ENCODE results near the gene S100B. TPM values are rescaled to one million over a fixed set of nuclear protein-coding genes. Genes with fewer than 3 reads are reported as not detected.

Gene S100B
- total RNA-seq, 1 donor from 2014 or later, result not detected

DNA sequence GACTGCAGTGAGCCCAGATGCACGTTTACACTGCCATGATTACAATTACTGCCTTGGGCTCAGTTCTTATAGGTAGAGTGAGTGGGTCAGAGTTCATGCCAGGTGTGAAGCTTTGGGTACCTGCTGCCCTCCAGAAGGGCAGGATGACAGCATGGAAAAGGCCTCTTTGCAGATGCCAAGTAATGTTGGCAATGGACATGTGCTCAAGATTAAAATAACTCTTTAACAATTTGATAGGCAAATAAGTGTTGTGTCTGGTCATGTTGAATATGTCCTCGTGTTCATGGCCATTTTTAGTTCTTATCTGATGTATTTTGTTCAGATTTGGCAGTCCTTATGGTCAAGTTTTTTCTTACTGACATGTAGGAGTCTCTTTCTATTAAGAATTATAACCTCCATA lies 34.8 kb downstream of the S100B start:
- peaks cover 2% of the 10 kb centered on the region for H3K4me1 Mint-ChIP-seq (ENCODE audit: low read depth, unreplicated experiment)
- peaks cover 18% of the 10 kb centered on the region for H3K36me3 Mint-ChIP-seq (ENCODE audit: unreplicated experiment)
- H3K4me3 Mint-ChIP-seq (ENCODE audit: unreplicated experiment), result no peak overlapping the region
- DNase-seq, result no peak
- H3K27me3 Mint-ChIP-seq (ENCODE audit: unreplicated experiment), result no peaks in the 10 kb centered on the region
- no peaks in the 10 kb centered on the region for H3K9me3 Mint-ChIP-seq (ENCODE audit: unreplicated experiment)
- H3K27ac Mint-ChIP-seq (ENCODE audit: unreplicated experiment), result no peak overlapping the region
- TF ChIP-seq, protein P1, sequence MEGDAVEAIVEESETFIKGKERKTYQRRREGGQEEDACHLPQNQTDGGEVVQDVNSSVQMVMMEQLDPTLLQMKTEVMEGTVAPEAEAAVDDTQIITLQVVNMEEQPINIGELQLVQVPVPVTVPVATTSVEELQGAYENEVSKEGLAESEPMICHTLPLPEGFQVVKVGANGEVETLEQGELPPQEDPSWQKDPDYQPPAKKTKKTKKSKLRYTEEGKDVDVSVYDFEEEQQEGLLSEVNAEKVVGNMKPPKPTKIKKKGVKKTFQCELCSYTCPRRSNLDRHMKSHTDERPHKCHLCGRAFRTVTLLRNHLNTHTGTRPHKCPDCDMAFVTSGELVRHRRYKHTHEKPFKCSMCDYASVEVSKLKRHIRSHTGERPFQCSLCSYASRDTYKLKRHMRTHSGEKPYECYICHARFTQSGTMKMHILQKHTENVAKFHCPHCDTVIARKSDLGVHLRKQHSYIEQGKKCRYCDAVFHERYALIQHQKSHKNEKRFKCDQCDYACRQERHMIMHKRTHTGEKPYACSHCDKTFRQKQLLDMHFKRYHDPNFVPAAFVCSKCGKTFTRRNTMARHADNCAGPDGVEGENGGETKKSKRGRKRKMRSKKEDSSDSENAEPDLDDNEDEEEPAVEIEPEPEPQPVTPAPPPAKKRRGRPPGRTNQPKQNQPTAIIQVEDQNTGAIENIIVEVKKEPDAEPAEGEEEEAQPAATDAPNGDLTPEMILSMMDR (IDR thresholded peaks at IDR 0.05; ENCODE audit: partially characterized antibody, unreplicated experiment), result no peak

DNA sequence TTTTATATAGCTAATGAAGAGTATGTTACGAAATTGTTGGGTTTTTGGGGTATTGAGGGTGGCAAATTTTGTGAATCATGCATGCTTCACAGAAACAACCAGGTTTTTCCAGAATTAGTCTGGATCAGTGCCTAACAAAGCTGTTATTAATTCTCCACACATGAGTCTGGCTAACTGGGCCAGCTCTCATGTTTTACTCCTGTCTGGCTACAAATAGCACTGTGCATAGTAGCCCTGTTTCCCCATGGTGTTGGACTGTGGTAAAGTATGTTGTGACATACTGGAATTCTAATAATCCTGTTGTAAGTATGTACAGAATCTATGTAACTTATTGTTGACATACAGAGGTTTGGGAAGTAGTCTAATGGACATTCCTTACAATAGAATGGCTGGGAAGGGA lies 35.8 kb downstream of the S100B start:
- Mint-ChIP-seq H3K4me1 (ENCODE audit: low read depth, unreplicated experiment) (peaks cover 12% of the 10 kb centered on the region), H3K27ac (ENCODE audit: unreplicated experiment) (no peak overlapping the region), H3K9me3 (ENCODE audit: unreplicated experiment) (peaks cover 3% of the 10 kb centered on the region), H3K4me3 (ENCODE audit: unreplicated experiment) (no peak overlapping the region), H3K27me3 (ENCODE audit: unreplicated experiment) (no peaks in the 10 kb centered on the region), H3K36me3 (ENCODE audit: unreplicated experiment) (peaks cover 16% of the 10 kb centered on the region)
- TF ChIP-seq, protein P1 (IDR thresholded peaks at IDR 0.05; ENCODE audit: partially characterized antibody, unreplicated experiment), result no peak
- no peak for DNase-seq

DNA sequence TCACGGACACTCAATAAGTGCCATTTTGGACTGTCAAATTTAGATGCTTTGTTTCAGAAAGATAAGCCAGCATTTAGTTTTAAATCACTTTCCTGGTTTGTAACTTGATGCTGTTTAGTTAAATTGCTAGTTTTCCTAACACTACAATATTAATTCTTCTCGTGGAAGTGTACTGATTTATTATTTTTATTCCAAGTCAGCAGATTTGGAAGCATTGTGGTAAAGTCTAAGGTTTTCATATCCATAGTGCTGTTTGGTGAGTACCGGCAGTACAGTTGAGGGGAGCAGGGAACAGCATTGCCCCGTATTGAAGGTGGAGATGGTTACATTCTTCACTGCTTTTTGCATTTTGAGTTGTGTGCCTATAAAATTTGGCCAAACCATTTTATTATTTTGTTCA lies 36.3 kb downstream of the S100B start:
- Mint-ChIP-seq H3K9me3 (ENCODE audit: unreplicated experiment) (peaks cover 3% of the 10 kb centered on the region), H3K36me3 (ENCODE audit: unreplicated experiment) (peaks cover 11% of the 10 kb centered on the region), H3K27me3 (ENCODE audit: unreplicated experiment) (no peaks in the 10 kb centered on the region), H3K4me3 (ENCODE audit: unreplicated experiment) (no peak overlapping the region), H3K4me1 (ENCODE audit: low read depth, unreplicated experiment) (peaks cover 13% of the 10 kb centered on the region), H3K27ac (ENCODE audit: unreplicated experiment) (no peak overlapping the region)
- TF ChIP-seq, protein P1 (IDR thresholded peaks at IDR 0.05; ENCODE audit: partially characterized antibody, unreplicated experiment), result no peak
- DNase-seq, result no peak

DNA sequence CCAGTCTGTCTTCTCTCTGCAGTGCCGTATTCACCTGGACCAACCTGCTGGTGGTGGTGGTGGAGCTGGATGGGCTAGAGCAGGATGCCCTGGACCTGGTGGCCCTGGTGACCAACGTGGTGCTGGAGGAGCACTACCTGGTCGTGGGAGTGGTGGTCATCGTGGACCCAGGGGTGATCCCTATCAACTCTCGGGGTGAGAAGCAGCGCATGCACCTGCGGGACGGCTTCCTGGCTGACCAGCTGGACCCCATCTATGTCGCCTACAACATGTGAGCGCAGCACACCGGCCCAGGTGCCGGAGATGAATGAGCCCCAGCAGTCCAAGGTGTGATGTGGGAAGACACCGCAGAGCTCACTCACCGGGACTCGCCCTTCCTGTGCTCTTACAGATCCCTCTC lies 37.5 kb downstream of the S100B start:
- H3K36me3 Mint-ChIP-seq (ENCODE audit: unreplicated experiment), result peaks cover 6% of the 10 kb centered on the region
- peaks cover 14% of the 10 kb centered on the region for H3K4me1 Mint-ChIP-seq (ENCODE audit: low read depth, unreplicated experiment)
- DNase-seq, result no peak
- H3K27ac Mint-ChIP-seq (ENCODE audit: unreplicated experiment), result no peak overlapping the region
- TF ChIP-seq, protein P1 (IDR thresholded peaks at IDR 0.05; ENCODE audit: partially characterized antibody, unreplicated experiment), result no peak
- no peak overlapping the region for H3K4me3 Mint-ChIP-seq (ENCODE audit: unreplicated experiment)
- peaks cover 3% of the 10 kb centered on the region for H3K9me3 Mint-ChIP-seq (ENCODE audit: unreplicated experiment)
- H3K27me3 Mint-ChIP-seq (ENCODE audit: unreplicated experiment), result no peaks in the 10 kb centered on the region

DNA sequence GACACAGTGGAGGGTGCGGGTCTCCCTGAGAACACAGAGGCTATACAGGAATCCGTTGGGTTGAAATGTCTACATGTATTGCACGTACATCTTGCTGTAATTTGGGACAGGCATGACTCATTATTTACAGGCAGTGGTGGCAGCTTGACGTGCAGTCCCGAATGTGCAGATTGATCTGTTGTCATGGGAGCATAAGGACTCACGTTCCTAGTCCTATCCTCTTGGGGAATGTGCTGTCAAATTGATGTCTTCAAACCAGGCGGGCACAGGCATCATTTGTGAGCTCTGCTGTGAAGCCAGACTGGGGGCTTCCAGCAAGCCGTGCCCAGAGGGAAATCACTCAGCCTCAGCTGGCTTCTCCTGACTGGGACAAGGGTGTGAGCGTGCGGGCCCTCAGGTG lies 40.5 kb downstream of the S100B start:
- H3K36me3 Mint-ChIP-seq (ENCODE audit: unreplicated experiment), result no peaks in the 10 kb centered on the region

More for the DNA sequence above, 40.5 kb downstream of the S100B start:
- Mint-ChIP-seq H3K27ac (ENCODE audit: unreplicated experiment) (peak overlapping the region; percentile 45), H3K4me1 (ENCODE audit: low read depth, unreplicated experiment) (peaks cover 31% of the 10 kb centered on the region), H3K9me3 (ENCODE audit: unreplicated experiment) (peaks cover 11% of the 10 kb centered on the region), H3K27me3 (ENCODE audit: unreplicated experiment) (peaks cover 4% of the 10 kb centered on the region), H3K4me3 (ENCODE audit: unreplicated experiment) (peak overlapping the region; percentile 26)
- DNase-seq, result peak; percentile 70
- TF ChIP-seq, protein P1 (IDR thresholded peaks at IDR 0.05; ENCODE audit: partially characterized antibody, unreplicated experiment), result no peak

Data from glutamatergic neuron (in vitro differentiated cells).